Suppressor macrophage treated with lipopolysaccharide for 4 hours (primary cell): ENCODE results near the gene ALDH18A1.
"Not testable (repeated sequence)": the region's sequence is repeated elsewhere in the genome, so short reads cannot be mapped to it uniquely, and the experiment has no call there.

ENCODE experiments used
- DNase-seq: peaks from one replicate; pipeline ENCODE4 v3.0.0-alpha.2; 2020

The ALDH18A1 gene

GRCh38 chr10:95656291-95657164 is at the start of gene ALDH18A1:
TSS of gene ALDH18A1 (minus strand) at chr10:95656711. CDS start at chr10:95653377, 3,334 bp downstream.
- DNase-seq, result peak; percentile 87

- no peak for DNase-seq
Observed at GRCh38 chr10:95698415-95698814, 41.9 kb upstream of the ALDH18A1 start.

GRCh38 chr10:95697429-95697828 is 40.9 kb upstream of the ALDH18A1 start:
- DNase-seq, result peak; percentile 78

GRCh38 chr10:95694665-95695064 is 38.2 kb upstream of the ALDH18A1 start:
- DNase-seq, result no peak

- DNase-seq, result peak; percentile 100
Observed at GRCh38 chr10:95693668-95694534, 37.4 kb upstream of the ALDH18A1 start, which contains the start of gene TCTN3. TSS of gene TCTN3 (minus strand) at chr10:95693927. CDS start at chr10:95693899, 28 bp downstream.

- no peak for DNase-seq
Observed at GRCh38 chr10:95693071-95693667, 36.7 kb upstream of the ALDH18A1 start.

- DNase-seq, result no peak
Observed at GRCh38 chr10:95691281-95691680, 34.8 kb upstream of the ALDH18A1 start.

- DNase-seq, result no peak
Observed at GRCh38 chr10:95688648-95689047, 32.1 kb upstream of the ALDH18A1 start.

- DNase-seq, result no peak
Observed at GRCh38 chr10:95683966-95684365, 27.5 kb upstream of the ALDH18A1 start.

GRCh38 chr10:95675403-95676116 is 19.0 kb upstream of the ALDH18A1 start:
- DNase-seq, result no peak

- DNase-seq, result no peak
Observed at GRCh38 chr10:95674643-95675042, 18.1 kb upstream of the ALDH18A1 start.

- not testable (repeated sequence) for DNase-seq
Observed at GRCh38 chr10:95672641-95673040, 16.1 kb upstream of the ALDH18A1 start.

- no peak for DNase-seq
Observed at GRCh38 chr10:95664543-95664942, 8.0 kb upstream of the ALDH18A1 start.

- DNase-seq, result no peak
Observed at GRCh38 chr10:95663496-95663895, 7.0 kb upstream of the ALDH18A1 start.

- no peak for DNase-seq
Observed at GRCh38 chr10:95661818-95662217, 5.3 kb upstream of the ALDH18A1 start.

GRCh38 chr10:95660283-95660682 is 3.8 kb upstream of the ALDH18A1 start:
- DNase-seq, result no peak

GRCh38 chr10:95657250-95657649 is 739 bp upstream of the ALDH18A1 start:
- DNase-seq, result no peak

- DNase-seq, result no peak
Observed at GRCh38 chr10:95655571-95656290, 780 bp downstream of the ALDH18A1 start.

- DNase-seq, result no peak
Observed at GRCh38 chr10:95653895-95654294, 2.6 kb downstream of the ALDH18A1 start.

- DNase-seq, result peak; percentile 21
Observed at GRCh38 chr10:95651346-95652060, 5.0 kb downstream of the ALDH18A1 start.

- DNase-seq, result no peak
Observed at GRCh38 chr10:95650232-95650631, 6.3 kb downstream of the ALDH18A1 start.
